ENCODE data around the gene KIAA0513.
"Not testable (repeated sequence)": the region's sequence is repeated elsewhere in the genome, so short reads cannot be mapped to it uniquely, and the experiment has no call there.

The KIAA0513 gene

GRCh38 chr16:85123441-85123840 is 95.8 kb downstream of the KIAA0513 start:
- DNase-seq: not testable (repeated sequence)

DNA sequence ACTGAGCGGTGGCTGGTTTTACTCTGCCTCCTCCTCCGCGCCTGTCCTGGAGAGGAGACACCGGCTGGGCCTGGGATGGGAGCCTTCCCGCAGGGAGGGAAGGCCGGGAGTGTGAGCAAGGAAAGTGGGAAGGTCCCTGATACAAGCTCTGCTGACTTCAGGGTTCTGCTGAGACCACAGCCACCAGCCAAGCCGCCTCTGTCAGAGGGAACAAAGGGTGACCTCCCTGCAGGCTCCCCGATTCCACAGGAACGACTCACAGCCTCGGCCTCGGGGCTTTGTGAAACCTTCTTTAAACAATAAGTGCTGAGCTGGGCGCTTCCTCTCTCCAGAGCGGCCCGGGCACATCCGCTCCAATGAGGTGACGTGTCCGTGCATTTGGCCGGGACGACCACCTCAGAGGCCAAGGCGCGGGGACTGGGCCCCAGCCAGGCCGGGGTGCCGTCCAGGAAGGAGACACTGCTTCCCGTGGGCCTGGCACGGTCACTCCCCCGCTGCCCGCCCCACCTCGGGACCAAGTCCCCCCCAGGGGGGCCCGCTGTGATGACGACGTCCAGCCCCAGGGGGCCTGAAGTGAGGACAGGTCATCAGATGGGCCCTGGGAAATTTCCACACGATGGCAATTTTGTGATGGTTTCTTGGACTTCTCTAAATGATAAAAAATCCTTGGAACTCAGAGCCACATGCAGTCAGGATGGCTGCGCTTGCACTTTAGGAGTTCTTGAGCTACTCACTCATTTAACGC is 96.5 kb downstream of the KIAA0513 start:
- no peak for DNase-seq

GRCh38 chr16:85124636-85125346 is 97.2 kb downstream of the KIAA0513 start:
- DNase-seq: no peak

DNA sequence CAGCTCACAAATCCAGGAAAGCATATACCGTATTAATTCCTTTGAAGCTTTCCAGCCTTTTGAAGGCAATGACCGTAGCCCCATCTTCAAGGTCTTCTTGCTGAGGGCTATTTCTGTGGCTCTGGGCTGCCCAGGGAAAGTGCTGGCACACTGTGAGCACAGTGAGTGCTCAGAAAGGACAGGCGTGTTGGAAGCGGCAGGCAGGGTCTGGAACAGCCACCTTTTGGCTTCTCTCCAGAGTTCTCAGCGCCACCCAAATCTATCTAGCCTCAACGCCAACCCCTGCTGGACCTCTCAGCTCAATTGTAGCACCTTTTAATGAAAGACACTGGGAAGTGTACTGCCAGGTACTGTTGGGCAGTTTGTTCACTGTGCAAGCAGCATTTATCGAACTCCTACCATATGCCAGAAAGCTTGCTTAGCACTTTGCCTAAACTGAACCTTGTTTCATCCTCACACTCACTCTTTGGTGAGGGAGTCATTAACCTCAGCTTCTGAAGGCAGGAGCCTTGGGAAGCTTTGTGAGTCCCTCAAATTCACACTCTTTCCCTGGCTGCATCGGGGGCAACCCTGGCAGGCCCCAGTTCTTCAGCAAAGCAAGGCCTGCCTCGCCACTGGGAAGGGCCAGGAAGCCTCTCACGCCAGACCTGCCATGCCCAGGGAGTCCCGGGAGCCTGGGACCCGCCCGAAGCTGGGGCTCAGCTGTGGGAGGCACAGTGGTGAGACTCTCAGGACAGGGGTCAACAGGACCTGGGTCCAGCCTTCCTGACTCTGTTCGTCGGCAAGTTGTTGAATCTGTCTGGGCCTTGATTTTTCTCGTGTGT is 98.2 kb downstream of the KIAA0513 start:
- DNase-seq: no peak

DNA sequence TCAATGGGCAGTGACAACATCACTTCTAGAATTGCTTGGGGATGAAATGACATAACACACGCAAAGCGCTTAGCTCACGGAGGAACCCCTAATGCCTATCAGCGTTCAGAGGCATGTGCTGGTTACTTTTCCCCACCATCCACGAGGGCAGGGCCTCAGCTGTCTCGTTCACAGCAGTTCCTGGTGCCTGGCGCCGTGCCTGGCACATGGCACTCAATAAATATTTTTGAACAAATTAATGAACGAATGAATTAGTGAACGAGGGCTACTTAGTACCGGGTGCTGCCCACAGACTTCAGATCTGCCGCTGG is 98.8 kb downstream of the KIAA0513 start:
- DNase-seq: no peak

- no peak for DNase-seq
Observed at GRCh38 chr16:85126705-85127378, 99.2 kb downstream of the KIAA0513 start.

DNA sequence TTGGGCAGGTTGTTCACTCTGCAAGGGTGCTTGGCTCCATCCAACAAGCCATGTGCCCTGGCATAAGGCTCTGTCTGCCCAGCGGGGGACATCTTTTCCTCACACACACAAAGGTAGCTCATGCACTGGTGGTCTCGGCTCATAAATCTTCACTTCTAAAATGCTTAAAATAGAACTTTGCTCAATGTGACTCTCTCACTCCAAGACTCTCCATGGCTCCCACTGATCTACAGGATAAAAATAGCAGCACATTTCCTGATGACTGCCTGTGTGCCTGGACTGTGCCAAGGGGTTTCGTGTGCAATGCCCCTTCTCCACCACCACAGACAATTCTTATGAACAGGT is 99.8 kb downstream of the KIAA0513 start:
- DNase-seq: no peak

GRCh38 chr16:85128079-85128837 is 100.7 kb downstream of the KIAA0513 start:
- no peak for DNase-seq

GRCh38 chr16:85129876-85130704 is 102.5 kb downstream of the KIAA0513 start:
- DNase-seq: no peak

- DNase-seq: no peak
Observed at GRCh38 chr16:85130705-85131028, 103.1 kb downstream of the KIAA0513 start.

DNA sequence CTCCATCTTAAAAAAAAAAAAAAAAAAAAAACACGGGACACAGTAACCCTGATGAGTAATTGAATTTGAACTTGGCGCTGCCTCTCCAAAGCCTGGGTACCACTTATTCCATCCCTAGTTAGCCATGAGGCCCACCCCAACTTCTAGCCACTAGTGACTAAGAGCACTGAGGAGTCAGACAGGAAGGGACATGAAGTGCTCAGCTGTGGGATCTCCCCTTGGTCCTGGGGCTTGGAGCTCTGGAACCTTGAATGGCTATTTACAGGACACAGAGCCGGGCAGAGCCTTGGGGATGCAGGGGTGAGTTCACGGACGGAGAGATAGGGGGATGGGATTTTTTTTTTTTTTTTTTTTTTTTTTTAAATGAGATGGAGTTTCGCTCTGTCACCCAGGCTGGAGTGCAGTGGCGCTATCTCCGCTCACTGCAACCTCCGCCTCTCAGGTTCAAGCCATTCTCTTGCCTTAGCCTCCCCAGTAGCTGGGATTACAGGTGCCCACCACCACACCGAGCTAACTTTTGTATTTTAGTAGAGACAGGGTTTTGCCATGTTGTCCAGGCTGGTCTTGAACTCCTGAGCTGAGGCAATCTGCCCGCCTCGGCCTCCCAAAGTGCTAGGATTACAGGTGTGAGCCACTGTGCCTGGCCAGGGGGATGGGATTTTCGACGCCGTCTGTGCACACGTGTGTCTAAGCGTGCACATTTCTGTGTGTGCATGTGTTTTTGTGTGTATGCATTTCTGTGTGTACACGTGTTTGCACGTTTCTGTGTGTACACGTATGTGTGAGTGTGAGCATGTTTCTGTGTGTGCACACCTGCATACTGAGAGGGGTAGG is 105.1 kb downstream of the KIAA0513 start:
- no peak for DNase-seq

- DNase-seq: no peak
Observed at GRCh38 chr16:85133290-85133599, 105.7 kb downstream of the KIAA0513 start.

DNA sequence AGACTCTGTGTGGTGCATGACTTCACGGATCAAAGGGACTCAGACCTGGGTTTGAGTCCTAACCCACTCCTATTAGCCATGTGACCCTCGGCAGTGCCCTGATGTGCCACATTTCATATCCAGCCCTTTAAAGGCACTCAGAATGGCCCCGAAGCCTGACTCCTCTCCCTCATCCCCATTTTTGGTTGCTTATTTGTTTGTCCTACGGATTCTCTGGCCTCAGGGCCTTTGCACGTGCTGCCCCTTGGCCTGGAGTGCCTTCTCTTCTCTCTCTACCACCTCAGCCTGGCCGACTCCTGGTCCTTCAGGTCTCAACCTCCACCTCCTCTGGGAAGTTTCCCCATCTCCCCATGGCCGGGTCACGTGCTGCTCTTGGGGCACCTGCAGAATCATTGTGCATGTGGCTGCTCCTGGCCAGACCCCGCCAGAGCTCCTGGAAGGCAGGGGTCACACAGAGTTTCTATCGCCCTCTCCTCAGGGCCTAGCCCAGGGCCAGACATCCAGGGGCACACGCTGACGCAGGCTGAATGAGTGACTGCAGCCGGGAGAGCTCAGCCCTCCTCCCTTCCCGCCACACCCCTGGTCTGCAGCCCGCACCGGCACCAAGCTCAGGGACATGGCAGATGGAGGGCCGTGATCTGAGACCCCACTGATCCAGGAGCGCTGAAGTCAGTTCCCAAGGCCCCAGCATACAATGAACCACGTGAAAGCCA is 106.6 kb downstream of the KIAA0513 start:
- no peak for DNase-seq

- no peak for DNase-seq
Observed at GRCh38 chr16:85134789-85135142, 107.2 kb downstream of the KIAA0513 start.

GRCh38 chr16:85136213-85136701 is 108.7 kb downstream of the KIAA0513 start:
- DNase-seq: no peak

DNA sequence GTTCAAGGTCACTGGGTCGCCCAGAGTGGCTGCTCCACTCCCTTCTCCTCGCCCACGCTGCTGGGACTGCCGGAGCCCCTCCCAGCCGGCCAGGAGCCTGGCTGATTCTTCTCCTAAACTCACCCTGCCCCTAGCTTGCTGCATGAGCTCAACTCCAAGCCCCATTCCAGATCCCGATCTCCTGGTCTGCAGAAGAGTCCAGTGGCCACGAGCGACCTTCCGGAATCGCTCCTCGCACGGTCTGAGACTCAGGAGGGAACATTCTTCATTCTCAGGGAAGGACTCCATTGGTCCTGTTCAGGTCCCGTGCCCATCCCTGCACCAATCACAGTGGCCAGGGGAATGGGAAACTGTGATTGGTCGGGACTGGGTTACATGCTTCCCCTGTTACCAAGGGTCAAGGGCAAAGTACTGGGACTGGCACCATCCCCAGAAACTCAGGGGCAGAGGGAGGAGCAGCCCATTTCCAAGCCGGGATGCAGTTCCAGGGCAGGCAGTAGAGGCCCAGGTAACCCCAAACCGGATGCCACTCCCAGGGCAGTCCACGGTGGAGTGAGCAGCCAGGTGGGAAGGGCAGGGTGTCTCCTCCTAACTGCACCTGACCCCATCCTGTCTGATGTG is 109.2 kb downstream of the KIAA0513 start:
- no peak for DNase-seq

- no peak for DNase-seq
Observed at GRCh38 chr16:85137323-85138072, 109.9 kb downstream of the KIAA0513 start.

GRCh38 chr16:85138073-85138824 is 110.7 kb downstream of the KIAA0513 start:
- DNase-seq: no peak

Data from KG1 (cell line).